HL-60/S4 treated with retinoic acid at 250 ng/mL for 4 days and 3 days (cell line): ENCODE measurements around the gene AP3S2.
"Not testable (repeated sequence)": the region's sequence is repeated elsewhere in the genome, so short reads cannot be mapped to it uniquely, and the experiment has no call there.

Experiments used
- in situ Hi-C: fragments of 300-500 bp; cut with MboI; formaldehyde crosslinking; loops from 2 replicates; pipeline ENCODE4 v1.7.0; 2022; ENCODE audit warnings: low sequenced_read_pairs

AP3S2 gene

DNA sequence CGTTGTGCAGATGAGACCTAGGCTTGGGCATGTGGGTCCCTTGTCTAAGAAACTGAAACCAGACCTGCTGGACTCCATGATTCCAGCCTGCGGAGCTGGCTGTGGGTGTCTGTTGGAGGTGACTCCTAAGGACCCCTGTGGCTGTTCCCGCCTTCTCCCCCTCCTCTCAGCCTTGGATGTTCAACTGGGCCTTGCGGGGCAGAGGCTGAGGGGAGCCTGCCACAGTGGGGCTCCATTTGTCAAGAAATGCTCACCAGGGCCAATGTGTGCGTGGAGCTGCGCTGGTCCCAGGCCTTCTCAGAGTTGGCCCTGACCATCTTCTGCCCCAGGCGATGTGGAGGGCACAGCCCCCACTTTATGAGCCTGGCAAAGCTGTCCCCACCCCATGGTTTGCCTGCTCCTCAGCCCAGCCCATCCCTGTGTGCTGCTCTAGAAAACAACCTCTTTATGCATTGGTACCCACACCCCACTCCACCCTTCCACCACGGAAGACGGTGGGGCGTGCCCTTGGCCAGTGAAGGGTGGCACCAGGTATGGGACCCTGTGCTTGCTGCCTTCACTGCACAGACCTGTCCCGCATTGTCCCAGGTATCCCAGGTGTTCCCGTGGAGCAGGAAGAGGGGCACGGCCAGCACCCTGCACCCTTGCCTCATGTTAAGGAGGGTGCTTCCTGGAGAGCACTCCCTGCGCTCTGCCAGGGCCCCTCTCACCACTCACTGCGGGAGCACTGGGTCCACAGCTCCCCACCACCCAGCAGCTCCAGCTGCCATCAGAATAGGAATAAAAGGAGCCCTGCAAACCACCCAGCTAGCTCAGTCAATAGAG is 109.7 kb downstream of the AP3S2 start:
- in situ Hi-C loops: no loop called here

- in situ Hi-C loops: no loop called here
These were observed 110.5 kb downstream of the AP3S2 start for GRCh38 chr15:89783111-89783860.

DNA sequence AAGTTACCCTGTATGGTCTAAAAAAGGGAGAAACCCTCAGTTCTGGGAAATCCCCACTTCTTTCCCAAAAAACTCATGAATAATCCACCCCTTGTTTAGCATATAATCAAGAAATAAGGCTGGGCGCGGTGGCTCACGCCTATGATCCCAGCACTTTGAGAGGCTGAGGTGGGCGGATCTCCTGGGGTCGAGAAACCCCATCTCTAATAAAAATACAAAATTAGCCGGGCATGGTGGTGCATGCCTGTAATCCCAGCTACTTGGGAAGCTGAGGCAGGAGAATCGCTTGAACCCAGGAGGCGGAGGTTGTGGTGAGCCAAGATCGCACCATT is 111.2 kb downstream of the AP3S2 start:
- in situ Hi-C loops: not testable (repeated sequence)

GRCh38 chr15:89781891-89782618 is 111.7 kb downstream of the AP3S2 start:
- in situ Hi-C loops: no loop called here

DNA sequence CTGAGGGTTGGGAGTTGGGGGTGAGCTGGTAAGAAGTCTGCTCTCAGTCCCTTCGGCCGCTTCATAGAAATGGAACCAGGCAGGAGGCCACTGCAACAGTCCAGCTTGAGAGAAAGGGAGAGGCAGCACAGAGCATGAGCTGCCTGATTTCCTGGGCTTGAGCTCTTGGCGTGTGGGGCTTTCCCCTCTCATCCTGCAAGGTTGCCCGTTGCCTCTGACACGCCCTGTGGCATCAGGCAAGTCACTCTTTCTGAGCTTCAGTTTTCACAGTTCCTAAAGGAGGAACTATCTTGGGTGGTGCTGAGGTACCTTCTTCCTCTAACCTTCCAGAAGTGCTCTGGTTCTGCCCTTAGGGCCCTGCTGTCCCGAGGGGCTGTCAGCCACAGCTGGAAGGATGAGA is 112.7 kb downstream of the AP3S2 start:
- in situ Hi-C loops: no loop called here

DNA sequence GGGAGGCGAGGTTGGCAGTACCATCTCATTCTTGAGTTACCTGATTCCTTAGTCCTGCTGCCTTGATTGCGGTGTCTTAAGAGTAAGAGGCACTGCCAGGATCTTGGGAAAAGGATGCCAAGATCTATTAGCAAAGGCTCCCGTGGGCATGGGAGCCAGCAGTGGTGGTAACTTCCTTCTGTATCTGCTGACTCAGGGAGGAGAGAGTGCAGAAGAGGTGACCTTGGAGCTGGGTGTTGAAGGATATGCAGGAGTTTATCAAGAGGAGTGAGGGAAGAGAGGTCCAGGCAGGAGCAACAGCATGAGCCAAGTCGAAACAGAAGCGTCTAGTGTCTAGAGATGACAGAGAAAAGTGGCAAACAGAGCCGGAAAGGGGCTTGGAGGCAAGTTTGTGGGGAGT is 113.2 kb downstream of the AP3S2 start:
- in situ Hi-C loops: no loop called here
